ENCODE measurements around the gene LHX4.

LHX4 gene

GRCh38 chr1:180260541-180260940 lies 30.5 kb downstream of the LHX4 start:
- DNase-seq: no peak

GRCh38 chr1:180261030-180261429 lies 31.0 kb downstream of the LHX4 start:
- DNase-seq: no peak

- DNase-seq: no peak
Observed at GRCh38 chr1:180261524-180262155, 31.6 kb downstream of the LHX4 start.

GRCh38 chr1:180262628-180263488 lies 32.8 kb downstream of the LHX4 start:
- DNase-seq: no peak

- DNase-seq: no peak
Observed at GRCh38 chr1:180264595-180264994, 34.5 kb downstream of the LHX4 start.

- DNase-seq: no peak
Observed at GRCh38 chr1:180265201-180265600, 35.1 kb downstream of the LHX4 start.

- no peak for DNase-seq
Observed at GRCh38 chr1:180265871-180266270, 35.8 kb downstream of the LHX4 start.

GRCh38 chr1:180266275-180267210 lies 36.5 kb downstream of the LHX4 start:
- DNase-seq: no peak

- DNase-seq: no peak
Observed at GRCh38 chr1:180267211-180267561, 37.1 kb downstream of the LHX4 start.

- no peak for DNase-seq
Observed at GRCh38 chr1:180267761-180268555, 37.9 kb downstream of the LHX4 start.

- DNase-seq: no peak
Observed at GRCh38 chr1:180268556-180269075, 38.6 kb downstream of the LHX4 start.

GRCh38 chr1:180269645-180270529 lies 39.8 kb downstream of the LHX4 start:
- no peak for DNase-seq

GRCh38 chr1:180270530-180271271 lies 40.6 kb downstream of the LHX4 start:
- no peak for DNase-seq

GRCh38 chr1:180271272-180272255 lies 41.5 kb downstream of the LHX4 start:
- DNase-seq: no peak

- DNase-seq: no peak
Observed at GRCh38 chr1:180272395-180272794, 42.3 kb downstream of the LHX4 start.

- DNase-seq: no peak
Observed at GRCh38 chr1:180273066-180273465, 43.0 kb downstream of the LHX4 start.

GRCh38 chr1:180274221-180274620 lies 44.2 kb downstream of the LHX4 start:
- DNase-seq: no peak

- DNase-seq: no peak
Observed at GRCh38 chr1:180275726-180276125, 45.7 kb downstream of the LHX4 start.
